GM12878 (cell line): Measurements from ENCODE around the gene PNISR. TPM values are rescaled to one million over a fixed set of nuclear protein-coding genes. Genes with fewer than 3 reads are reported as not detected.

Experiments used
- HDAC6 ChIP-seq: fragments of 200-600 bp; sonication (generic); IDR thresholded peaks from one replicate; pipeline ENCODE4 v1.8.0; 2017; ENCODE audit warnings: antibody characterized with exemption; ENCODE audit not compliant: unreplicated experiment
- JUNB ChIP-seq: IDR thresholded peaks from 2 replicates; pipeline ENCODE4 v1.6.1; 2016; ENCODE audit warnings: antibody characterized with exemption, mild to moderate bottlenecking
- POLR2A ChIP-seq: IDR thresholded peaks from 2 replicates; pipeline ENCODE4 v1.6.1; 2011; ENCODE audit warnings: low read depth, mild to moderate bottlenecking, low read length
- RELB ChIP-seq: fragments of 450-650 bp; IDR thresholded peaks from 2 replicates; pipeline ENCODE4 v1.6.1; 2017; ENCODE audit warnings: low read depth, mild to moderate bottlenecking, moderate library complexity
- TARDBP ChIP-seq: IDR thresholded peaks from 2 replicates; pipeline ENCODE4 v1.6.1; 2016; ENCODE audit warnings: borderline replicate concordance
- YBX1 ChIP-seq: fragments of 450-650 bp; IDR thresholded peaks from 2 replicates; pipeline ENCODE4 v1.6.1; 2016; ENCODE audit warnings: antibody characterized with exemption
- ZBTB40 ChIP-seq: fragments of 450-650 bp; IDR thresholded peaks from 2 replicates; pipeline ENCODE4 v1.6.1; 2016; ENCODE audit warnings: mild to moderate bottlenecking, moderate library complexity, borderline replicate concordance
- polyA plus RNA-seq, 11 experiments: library from polyadenylated mRNA; depleted of rRNA in 4 of 11; unstranded in 6 of 11; stranded (reverse) in 5 of 11; fragments of >200 nt; fragmentation: Nextera tagmentation in 4 of 11; fragmentation: Illumina TruSeq in 1 of 11; extraction: Ambion mirVana in 4 of 11; extraction: Trizol in 1 of 11; gene quantifications; 1 replicate in 1 of 11; 2 replicates in 10 of 11; pipeline versions ENCODE4 v1.2.1 to v1.2.3, GENCODE V29; 2011 to 2016; ENCODE audit warnings: inconsistent platforms in 2 of 11, missing spikeins in 2 of 11, low read depth in 1 of 11
- total RNA-seq, 4 experiments: library from RNA; depleted of rRNA in 3 of 4; stranded (reverse); fragments of >200 nt in 3 of 4; fragmentation: Illumina TruSeq in 1 of 4; extraction: Trizol in 1 of 4; gene quantifications; 2 replicates each; pipeline versions ENCODE4 v1.2.1 to v1.2.3, GENCODE V29; 2013 to 2021

PNISR gene
- total and polyA plus RNA-seq, 10 of the 15 experiments (the other 5 are each of a cell fraction or from before 2014, with no cell fraction given) = 79.1 to 180 (median 105) TPM

GRCh38 chr6:99397287-99397686 lies 27.8 kb downstream of the PNISR start (continued):
- no peak for TF ChIP-seq ZBTB40
- no peak for TF ChIP-seq TARDBP
- no peak for TF ChIP-seq YBX1
- TF ChIP-seq HDAC6 = no peak
- no peak for TF ChIP-seq RELB
- TF ChIP-seq POLR2A = no peak
- TF ChIP-seq JUNB = no peak
